Fibroblast of skin of left biceps (primary cell): ENCODE data around the gene OR13J1.
A peak's percentile ranks its signal among the peaks of the same experiment; 100 is the strongest.
"Not testable (repeated sequence)": the region's sequence is repeated elsewhere in the genome, so short reads cannot be mapped to it uniquely, and the experiment has no call there.

Experiments used
- DNase-seq, 2 experiments: peaks; one replicate each; pipeline ENCODE4 v3.0.0-alpha.2; 2013; ENCODE audit warnings: low read depth in 2 of 2

OR13J1 gene

DNA sequence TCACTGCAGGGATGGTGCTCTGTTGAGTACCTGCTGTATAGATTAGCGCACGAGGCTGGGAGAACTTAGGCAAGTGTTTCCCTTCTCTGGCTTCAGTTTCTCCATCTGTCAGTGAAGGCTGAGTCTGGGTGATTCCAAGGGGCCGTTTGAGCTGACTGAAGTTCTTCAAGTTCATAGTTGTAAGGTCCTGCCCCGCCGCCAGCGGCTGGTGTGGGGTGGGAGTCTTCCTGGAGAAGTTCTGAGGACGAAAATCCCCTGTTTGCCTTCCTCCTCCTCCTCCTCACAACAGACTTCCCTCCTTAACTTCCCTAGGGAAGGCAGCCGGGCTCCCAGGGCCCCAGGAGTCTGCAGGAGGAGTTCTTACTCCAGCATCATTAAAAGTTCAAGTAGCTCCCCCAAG, 34.1 kb upstream of the OR13J1 start:
- no peak for DNase-seq

- no peak for DNase-seq
Measured at GRCh38 chr9:35903049-35903448, 32.8 kb upstream of the OR13J1 start.

DNA sequence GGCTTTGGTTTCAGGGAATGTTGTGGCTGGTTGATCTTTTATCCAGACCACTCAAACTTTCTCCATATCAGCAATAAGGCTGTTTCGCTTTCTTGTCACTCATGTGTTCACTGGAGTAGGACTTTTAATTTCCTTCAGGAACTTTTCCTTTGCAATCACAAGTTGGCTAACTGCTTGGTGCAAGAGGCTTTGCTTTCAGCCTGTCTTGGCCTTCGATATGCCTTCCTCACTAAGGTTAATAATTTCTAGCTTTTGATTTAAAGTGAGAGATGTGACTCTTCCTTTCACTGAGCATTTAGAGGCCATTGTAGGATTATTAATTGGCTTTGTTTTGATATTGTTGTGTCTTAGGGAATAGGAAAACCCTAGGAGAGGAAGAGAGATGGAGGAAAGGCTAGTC, 28.8 kb upstream of the OR13J1 start:
- DNase-seq: no peak

- no peak for DNase-seq
Measured at GRCh38 chr9:35898337-35898736, 28.1 kb upstream of the OR13J1 start.

DNA sequence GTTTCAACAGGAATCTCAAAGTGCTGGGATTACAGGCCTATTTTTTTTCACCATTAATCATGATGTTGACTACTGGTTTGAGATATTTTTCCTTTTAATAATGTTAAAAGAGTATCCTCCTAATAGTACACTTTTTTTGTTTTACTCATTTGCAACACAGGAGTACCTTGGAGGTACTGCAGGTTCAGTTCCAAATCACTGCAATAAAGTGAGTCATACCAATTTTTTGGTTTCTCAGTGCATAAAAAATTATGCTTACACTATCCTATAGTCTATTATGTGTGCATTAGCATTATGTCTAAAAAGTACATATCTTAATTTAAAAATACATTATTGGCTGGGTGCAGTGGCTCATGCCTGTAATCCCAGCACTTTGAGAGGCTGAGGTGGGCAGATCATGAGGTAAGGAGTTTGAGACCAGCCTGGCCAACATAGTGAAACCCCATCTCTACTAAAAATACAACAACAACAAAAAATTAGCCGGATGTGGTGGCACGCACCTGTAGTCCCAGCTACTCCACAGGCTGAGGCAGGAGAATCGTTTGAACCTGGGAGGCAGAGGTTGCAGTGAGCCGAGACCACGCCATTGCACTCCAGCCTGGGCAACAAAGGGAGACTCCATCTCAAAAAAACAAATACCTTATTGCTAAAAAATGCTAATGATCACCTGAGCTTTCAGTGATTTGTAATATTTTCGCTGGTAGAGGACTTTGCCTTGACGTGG, 27.3 kb upstream of the OR13J1 start:
- not testable (repeated sequence) for DNase-seq

- no peak for DNase-seq
Measured at GRCh38 chr9:35896570-35896969, 26.4 kb upstream of the OR13J1 start.

DNA sequence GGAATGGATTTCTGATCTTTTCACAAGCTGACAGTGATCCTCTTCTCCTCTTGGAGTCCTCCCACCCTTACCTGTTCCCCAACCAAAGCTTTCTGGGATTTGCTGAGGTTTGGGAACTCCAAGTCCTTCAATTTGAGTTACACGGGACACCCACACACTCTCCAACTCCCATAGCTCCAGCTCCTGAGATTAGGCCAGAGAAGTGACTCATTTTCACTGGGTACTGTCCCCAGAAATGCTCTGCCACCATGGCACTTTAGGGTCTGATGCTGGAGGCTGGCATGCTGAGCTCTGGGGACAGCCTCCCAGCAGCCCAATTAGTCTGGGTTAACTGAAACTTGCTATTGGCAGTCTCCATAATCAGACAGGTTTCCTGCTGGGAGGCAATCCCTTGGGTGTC, 21.9 kb upstream of the OR13J1 start:
- DNase-seq: no peak

GRCh38 chr9:35891646-35892045, 21.4 kb upstream of the OR13J1 start:
- DNase-seq: no peak

DNA sequence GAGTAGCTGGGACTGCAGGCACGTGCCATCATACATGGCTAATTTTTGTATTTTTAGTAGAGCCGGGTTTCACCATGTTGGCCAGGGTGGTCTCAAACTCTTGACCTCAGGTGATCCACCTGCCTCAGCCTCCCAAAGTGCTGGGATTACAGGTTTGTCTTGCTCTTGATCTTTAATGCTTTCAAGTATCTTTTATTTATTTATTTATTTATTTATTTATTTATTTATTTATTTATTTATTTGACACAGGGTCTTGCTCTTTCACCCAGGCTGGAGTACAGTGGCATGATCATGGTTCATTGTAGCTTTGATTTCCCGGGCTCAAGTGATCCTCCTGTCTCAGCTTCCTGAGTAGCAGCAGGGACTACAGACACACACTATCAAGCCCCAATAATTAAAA, 14.7 kb upstream of the OR13J1 start:
- DNase-seq: not testable (repeated sequence)

DNA sequence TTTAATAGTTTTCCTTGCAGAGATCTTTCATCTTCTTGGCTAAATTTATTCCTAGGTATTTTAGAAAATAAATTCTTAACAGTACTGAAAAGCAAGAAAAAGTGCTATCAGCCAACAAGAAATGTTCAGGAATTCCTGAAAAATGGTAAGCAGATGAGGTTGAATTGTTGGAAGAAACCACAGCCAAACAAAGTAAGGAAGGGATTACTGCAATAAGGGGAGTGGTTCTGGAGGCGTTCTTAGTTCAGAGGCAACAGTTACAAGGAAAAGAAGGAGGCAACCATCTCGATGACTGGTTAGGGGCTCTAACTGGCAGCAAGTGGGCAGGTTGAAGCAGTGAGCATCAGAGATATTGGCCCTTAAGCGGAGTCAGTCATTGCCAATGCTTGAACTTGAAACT, 12.8 kb upstream of the OR13J1 start:
- DNase-seq: peak in 1 of 2 experiments; percentile 13

GRCh38 chr9:35882263-35882848, 12.2 kb upstream of the OR13J1 start:
- DNase-seq: peak in 1 of 2 experiments; percentile 42

- DNase-seq: no peak
Measured at GRCh38 chr9:35872505-35872904, 2.3 kb upstream of the OR13J1 start.

- DNase-seq: no peak
Measured at GRCh38 chr9:35871545-35871944, 1.3 kb upstream of the OR13J1 start.

GRCh38 chr9:35869621-35870216, 482 bp downstream of the OR13J1 start:
- no peak for DNase-seq

- DNase-seq: no peak
Measured at GRCh38 chr9:35868933-35869332, 1.3 kb downstream of the OR13J1 start.

- no peak for DNase-seq
Measured at GRCh38 chr9:35867538-35867937, 2.7 kb downstream of the OR13J1 start.

- DNase-seq: no peak
Measured at GRCh38 chr9:35864695-35865255, 5.4 kb downstream of the OR13J1 start.

- DNase-seq: no peak
Measured at GRCh38 chr9:35863583-35863982, 6.6 kb downstream of the OR13J1 start.

DNA sequence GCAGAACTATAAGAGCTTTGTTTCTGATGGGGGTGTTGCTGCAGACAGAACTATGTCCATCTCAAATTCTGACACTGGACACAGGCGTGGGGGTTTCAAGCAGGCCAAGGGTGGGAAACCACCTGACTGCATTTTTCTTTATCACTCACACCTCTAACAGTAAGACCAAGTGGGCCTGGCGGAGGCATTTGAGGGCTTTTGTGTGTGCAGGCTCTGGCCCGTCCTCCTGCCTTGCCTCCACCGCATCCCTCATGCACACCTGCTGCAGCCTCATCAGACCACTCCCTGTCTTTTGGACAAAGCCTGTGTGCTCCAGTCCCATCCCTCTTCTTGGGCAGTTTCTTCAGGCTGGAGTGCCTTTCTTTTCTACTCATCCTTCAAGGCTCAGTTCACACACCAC, 7.9 kb downstream of the OR13J1 start:
- DNase-seq: no peak

DNA sequence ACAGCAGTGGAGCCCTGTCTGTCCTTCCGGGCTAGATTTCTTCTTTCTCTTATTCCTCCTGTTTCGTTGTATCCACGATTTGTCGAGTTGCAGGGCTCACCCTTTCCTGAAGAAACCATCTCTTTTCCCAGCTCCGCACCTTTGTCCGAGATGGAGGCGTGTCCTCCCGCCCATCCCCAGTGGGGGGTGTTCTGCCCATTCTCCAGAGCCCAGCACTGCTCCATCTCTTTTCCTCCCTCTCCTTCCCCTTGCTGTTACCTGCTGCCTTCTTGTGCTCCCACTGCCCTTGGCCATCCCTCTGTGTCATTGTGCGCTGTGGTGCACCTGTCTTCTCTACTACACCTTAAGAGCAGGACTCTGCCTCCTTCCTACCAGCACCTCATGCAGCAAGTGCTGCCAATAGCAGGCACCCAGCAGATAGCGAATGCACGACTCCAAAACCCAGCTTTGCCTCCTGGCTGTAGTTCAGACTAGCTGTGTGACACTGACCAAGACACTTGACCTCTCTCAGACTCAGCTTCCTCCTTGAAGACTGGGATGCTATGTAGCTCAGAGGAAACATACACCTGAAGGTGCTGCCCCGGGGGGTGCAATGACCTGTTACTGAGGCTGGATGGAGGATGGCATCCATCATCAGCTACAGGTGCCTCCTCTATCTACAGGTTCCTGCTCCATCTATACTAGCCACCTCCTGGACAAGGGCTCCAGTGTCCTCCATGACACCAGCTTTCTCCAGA, 8.9 kb downstream of the OR13J1 start:
- no peak for DNase-seq

DNA sequence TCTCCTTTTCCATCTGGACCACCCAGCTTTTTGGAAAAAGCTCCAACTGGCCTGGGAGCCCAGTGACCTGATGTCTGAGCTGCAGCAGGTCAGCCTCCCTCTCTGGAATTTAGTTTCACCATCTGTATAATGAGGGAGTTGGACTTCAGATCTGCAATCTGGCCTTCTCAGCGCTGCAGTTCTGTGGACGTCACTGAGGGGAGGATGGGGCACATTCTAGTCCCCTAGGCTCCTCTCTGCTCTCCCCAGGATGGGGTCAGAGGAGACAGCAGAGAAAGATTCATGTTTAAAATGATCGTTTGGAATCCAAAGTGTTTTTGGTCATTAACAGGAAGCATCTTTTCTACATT, 10.2 kb downstream of the OR13J1 start:
- DNase-seq: no peak

DNA sequence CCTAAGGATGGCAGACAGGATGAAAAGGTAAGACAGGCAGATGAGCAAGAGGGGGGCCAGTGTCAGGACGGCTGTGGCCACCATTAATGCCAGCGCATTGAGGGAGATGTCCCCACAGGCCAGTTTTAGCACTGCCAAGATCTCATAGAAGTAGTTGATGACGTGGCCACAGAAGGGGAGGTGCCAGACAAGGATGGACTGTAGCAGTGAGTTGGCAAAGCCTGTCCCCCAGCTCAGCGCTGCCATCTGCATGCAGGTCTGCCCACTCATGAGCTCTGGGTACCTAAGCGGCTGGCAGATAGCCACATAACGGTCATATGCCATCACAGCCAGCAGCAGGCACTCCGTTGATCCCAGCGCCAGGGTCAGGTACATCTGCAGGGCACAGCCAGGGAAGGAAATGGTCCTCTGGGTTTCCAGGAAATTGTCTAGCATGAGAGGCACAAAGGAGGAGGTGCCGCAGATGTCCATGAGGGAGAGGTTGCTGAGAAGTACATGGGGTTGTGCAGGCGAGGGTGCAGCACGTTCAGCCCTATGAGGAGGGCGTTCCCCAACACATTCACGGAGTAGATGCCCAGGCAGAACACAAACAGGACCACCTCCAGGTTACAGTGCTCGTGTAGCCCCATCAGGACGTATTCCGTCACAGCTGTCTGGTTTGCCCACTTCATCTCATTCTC, 10.8 kb downstream of the OR13J1 start:
- DNase-seq: no peak
